Activated CD4-positive, CD25-positive, alpha-beta regulatory T cell treated with anti-CD3 and anti-CD28 coated beads, Interleukin-2, amount 50 U/mL, for 24 hours (primary cell): Measurements from ENCODE around the gene CLIC5.

Source experiments
- ATAC-seq, 2 donors: fragments of 150-1000 bp; cut with Tn5 transposase; one replicate each; pipeline ENCODE4 v1.10.0; 2021; ENCODE audit warnings: mild to moderate bottlenecking in 1 of 2, moderate library complexity in 1 of 2

Gene CLIC5

GRCh38 chr6:45991189-45991588, 24.5 kb downstream of the CLIC5 start:
- no peak for ATAC-seq

GRCh38 chr6:45990162-45990561, 25.5 kb downstream of the CLIC5 start:
- ATAC-seq, result peak in 1 of 2 donors; percentile 43

- no peak for ATAC-seq
Observed at GRCh38 chr6:45988635-45989034, 27.0 kb downstream of the CLIC5 start.

GRCh38 chr6:45987856-45988255, 27.8 kb downstream of the CLIC5 start:
- ATAC-seq, result no peak

- no peak for ATAC-seq
Observed at GRCh38 chr6:45986746-45987274, 28.9 kb downstream of the CLIC5 start.

GRCh38 chr6:45984788-45985425, 30.8 kb downstream of the CLIC5 start:
- no peak for ATAC-seq

GRCh38 chr6:45984347-45984746, 31.3 kb downstream of the CLIC5 start:
- no peak for ATAC-seq

GRCh38 chr6:45983062-45983461, 32.6 kb downstream of the CLIC5 start:
- ATAC-seq, result no peak

- ATAC-seq, result no peak
Observed at GRCh38 chr6:45982280-45983036, 33.2 kb downstream of the CLIC5 start.

- no peak for ATAC-seq
Observed at GRCh38 chr6:45981046-45981445, 34.6 kb downstream of the CLIC5 start.

- no peak for ATAC-seq
Observed at GRCh38 chr6:45979311-45979710, 36.3 kb downstream of the CLIC5 start.

GRCh38 chr6:45974596-45974995, 41.1 kb downstream of the CLIC5 start:
- ATAC-seq, result no peak

- no peak for ATAC-seq
Observed at GRCh38 chr6:45972795-45973503, 42.7 kb downstream of the CLIC5 start.

GRCh38 chr6:45971287-45971686, 44.4 kb downstream of the CLIC5 start:
- ATAC-seq, result no peak

- no peak for ATAC-seq
Observed at GRCh38 chr6:45970326-45970725, 45.3 kb downstream of the CLIC5 start.

- ATAC-seq, result no peak
Observed at GRCh38 chr6:45969883-45970282, 45.8 kb downstream of the CLIC5 start.

GRCh38 chr6:45969026-45969425, 46.6 kb downstream of the CLIC5 start:
- ATAC-seq, result no peak

- no peak for ATAC-seq
Observed at GRCh38 chr6:45967363-45967762, 48.3 kb downstream of the CLIC5 start.

GRCh38 chr6:45966797-45967196, 48.9 kb downstream of the CLIC5 start:
- ATAC-seq, result no peak

GRCh38 chr6:45966340-45966739, 49.3 kb downstream of the CLIC5 start:
- ATAC-seq, result no peak

- no peak for ATAC-seq
Observed at GRCh38 chr6:45965792-45966191, 49.9 kb downstream of the CLIC5 start.

- ATAC-seq, result no peak
Observed at GRCh38 chr6:45965007-45965406, 50.7 kb downstream of the CLIC5 start.

GRCh38 chr6:45964300-45964699, 51.4 kb downstream of the CLIC5 start:
- no peak for ATAC-seq

GRCh38 chr6:45963896-45964295, 51.8 kb downstream of the CLIC5 start:
- ATAC-seq, result no peak
